Measurements from ENCODE around the gene UTS2B.

UTS2B gene

GRCh38 chr3:191301782-191302411 is 28.4 kb downstream of the UTS2B start:
- H3K79me2 ChIP-seq (ENCODE audit: control insufficient read depth, insufficient read depth, low read length, unreplicated experiment): no peaks in the 10 kb centered on the region
- no peaks in the 10 kb centered on the region for H3K27me3 ChIP-seq (ENCODE audit: insufficient read depth, low read length)
- H3K36me3 ChIP-seq (ENCODE audit: insufficient read depth, low read length): no peaks in the 10 kb centered on the region
- H3K27ac ChIP-seq (ENCODE audit: low read depth, low read length): no peak overlapping the region
- no peaks in the 10 kb centered on the region for H3K4me1 ChIP-seq (ENCODE audit: control insufficient read depth, insufficient read depth, low read length, unreplicated experiment)
- no peak overlapping the region for H2AFZ ChIP-seq (ENCODE audit: low read length, unreplicated experiment)
- no peak overlapping the region for H3K4me3 ChIP-seq (ENCODE audit: low read depth, low read length)

GRCh38 chr3:191301017-191301416 is 29.3 kb downstream of the UTS2B start:
- H3K27ac ChIP-seq (ENCODE audit: low read depth, low read length): no peak overlapping the region
- H3K27me3 ChIP-seq (ENCODE audit: insufficient read depth, low read length): no peaks in the 10 kb centered on the region
- no peak overlapping the region for H3K4me3 ChIP-seq (ENCODE audit: low read depth, low read length)
- no peak overlapping the region for H2AFZ ChIP-seq (ENCODE audit: low read length, unreplicated experiment)
- H3K79me2 ChIP-seq (ENCODE audit: control insufficient read depth, insufficient read depth, low read length, unreplicated experiment): no peaks in the 10 kb centered on the region
- H3K36me3 ChIP-seq (ENCODE audit: insufficient read depth, low read length): no peaks in the 10 kb centered on the region
- no peaks in the 10 kb centered on the region for H3K4me1 ChIP-seq (ENCODE audit: control insufficient read depth, insufficient read depth, low read length, unreplicated experiment)

GRCh38 chr3:191300422-191300821 is 29.9 kb downstream of the UTS2B start:
- no peak overlapping the region for H2AFZ ChIP-seq (ENCODE audit: low read length, unreplicated experiment)
- H3K36me3 ChIP-seq (ENCODE audit: insufficient read depth, low read length): no peaks in the 10 kb centered on the region
- H3K4me3 ChIP-seq (ENCODE audit: low read depth, low read length): no peak overlapping the region
- no peak overlapping the region for H3K27ac ChIP-seq (ENCODE audit: low read depth, low read length)
- no peaks in the 10 kb centered on the region for H3K27me3 ChIP-seq (ENCODE audit: insufficient read depth, low read length)
- no peaks in the 10 kb centered on the region for H3K79me2 ChIP-seq (ENCODE audit: control insufficient read depth, insufficient read depth, low read length, unreplicated experiment)
- no peaks in the 10 kb centered on the region for H3K4me1 ChIP-seq (ENCODE audit: control insufficient read depth, insufficient read depth, low read length, unreplicated experiment)

GRCh38 chr3:191298846-191299245 is 31.5 kb downstream of the UTS2B start:
- no peak overlapping the region for H2AFZ ChIP-seq (ENCODE audit: low read length, unreplicated experiment)
- no peaks in the 10 kb centered on the region for H3K27me3 ChIP-seq (ENCODE audit: insufficient read depth, low read length)
- no peaks in the 10 kb centered on the region for H3K79me2 ChIP-seq (ENCODE audit: control insufficient read depth, insufficient read depth, low read length, unreplicated experiment)
- no peaks in the 10 kb centered on the region for H3K36me3 ChIP-seq (ENCODE audit: insufficient read depth, low read length)
- H3K27ac ChIP-seq (ENCODE audit: low read depth, low read length): no peak overlapping the region
- no peaks in the 10 kb centered on the region for H3K4me1 ChIP-seq (ENCODE audit: control insufficient read depth, insufficient read depth, low read length, unreplicated experiment)
- no peak overlapping the region for H3K4me3 ChIP-seq (ENCODE audit: low read depth, low read length)

GRCh38 chr3:191296041-191296541 is 34.2 kb downstream of the UTS2B start:
- Histone ChIP-seq H2AFZ (ENCODE audit: low read length, unreplicated experiment) (no peak overlapping the region), H3K36me3 (ENCODE audit: insufficient read depth, low read length) (no peaks in the 10 kb centered on the region), H3K79me2 (ENCODE audit: control insufficient read depth, insufficient read depth, low read length, unreplicated experiment) (no peaks in the 10 kb centered on the region), H3K27ac (ENCODE audit: low read depth, low read length) (no peak overlapping the region), H3K27me3 (ENCODE audit: insufficient read depth, low read length) (no peaks in the 10 kb centered on the region), H3K4me1 (ENCODE audit: control insufficient read depth, insufficient read depth, low read length, unreplicated experiment) (no peaks in the 10 kb centered on the region), H3K4me3 (ENCODE audit: low read depth, low read length) (no peak overlapping the region)

GRCh38 chr3:191294291-191294690 is 36.0 kb downstream of the UTS2B start:
- Histone ChIP-seq H3K4me3 (ENCODE audit: low read depth, low read length) (no peak overlapping the region), H3K27ac (ENCODE audit: low read depth, low read length) (no peak overlapping the region), H3K4me1 (ENCODE audit: control insufficient read depth, insufficient read depth, low read length, unreplicated experiment) (no peaks in the 10 kb centered on the region), H3K79me2 (ENCODE audit: control insufficient read depth, insufficient read depth, low read length, unreplicated experiment) (no peaks in the 10 kb centered on the region), H3K36me3 (ENCODE audit: insufficient read depth, low read length) (no peaks in the 10 kb centered on the region), H2AFZ (ENCODE audit: low read length, unreplicated experiment) (no peak overlapping the region), H3K27me3 (ENCODE audit: insufficient read depth, low read length) (no peaks in the 10 kb centered on the region)

- Histone ChIP-seq H3K4me3 (ENCODE audit: low read depth, low read length) (no peak overlapping the region), H3K36me3 (ENCODE audit: insufficient read depth, low read length) (no peaks in the 10 kb centered on the region), H3K27ac (ENCODE audit: low read depth, low read length) (no peak overlapping the region), H3K4me1 (ENCODE audit: control insufficient read depth, insufficient read depth, low read length, unreplicated experiment) (no peaks in the 10 kb centered on the region), H2AFZ (ENCODE audit: low read length, unreplicated experiment) (no peak overlapping the region), H3K79me2 (ENCODE audit: control insufficient read depth, insufficient read depth, low read length, unreplicated experiment) (no peaks in the 10 kb centered on the region), H3K27me3 (ENCODE audit: insufficient read depth, low read length) (no peaks in the 10 kb centered on the region)
These were observed 37.9 kb downstream of the UTS2B start for GRCh38 chr3:191292243-191293015.

- Histone ChIP-seq H3K4me3 (ENCODE audit: low read depth, low read length) (peak overlapping the region; percentile 70), H2AFZ (ENCODE audit: low read length, unreplicated experiment) (peak overlapping the region; percentile 96), H3K27ac (ENCODE audit: low read depth, low read length) (peak overlapping the region; percentile 67), H3K27me3 (ENCODE audit: insufficient read depth, low read length) (no peaks in the 10 kb centered on the region), H3K4me1 (ENCODE audit: control insufficient read depth, insufficient read depth, low read length, unreplicated experiment) (no peaks in the 10 kb centered on the region), H3K79me2 (ENCODE audit: control insufficient read depth, insufficient read depth, low read length, unreplicated experiment) (no peaks in the 10 kb centered on the region), H3K36me3 (ENCODE audit: insufficient read depth, low read length) (no peaks in the 10 kb centered on the region)
These were observed 39.9 kb downstream of the UTS2B start for GRCh38 chr3:191290311-191291025.

GRCh38 chr3:191283400-191283799 is 46.9 kb downstream of the UTS2B start:
- Histone ChIP-seq H3K4me3 (ENCODE audit: low read depth, low read length) (no peak overlapping the region), H3K79me2 (ENCODE audit: control insufficient read depth, insufficient read depth, low read length, unreplicated experiment) (no peaks in the 10 kb centered on the region), H2AFZ (ENCODE audit: low read length, unreplicated experiment) (peak overlapping the region; percentile 77), H3K4me1 (ENCODE audit: control insufficient read depth, insufficient read depth, low read length, unreplicated experiment) (peaks cover 15% of the 10 kb centered on the region), H3K27me3 (ENCODE audit: insufficient read depth, low read length) (no peaks in the 10 kb centered on the region), H3K36me3 (ENCODE audit: insufficient read depth, low read length) (no peaks in the 10 kb centered on the region), H3K27ac (ENCODE audit: low read depth, low read length) (no peak overlapping the region)

- Histone ChIP-seq H3K4me3 (ENCODE audit: low read depth, low read length) (peak overlapping the region; percentile 42; the same call in 1 of the 2 replicates), H3K27me3 (ENCODE audit: insufficient read depth, low read length) (no peaks in the 10 kb centered on the region), H3K36me3 (ENCODE audit: insufficient read depth, low read length) (no peaks in the 10 kb centered on the region), H3K4me1 (ENCODE audit: control insufficient read depth, insufficient read depth, low read length, unreplicated experiment) (peaks cover 15% of the 10 kb centered on the region), H3K27ac (ENCODE audit: low read depth, low read length) (no peak overlapping the region), H2AFZ (ENCODE audit: low read length, unreplicated experiment) (peak overlapping the region; percentile 77), H3K79me2 (ENCODE audit: control insufficient read depth, insufficient read depth, low read length, unreplicated experiment) (no peaks in the 10 kb centered on the region)
These were observed 47.8 kb downstream of the UTS2B start for GRCh38 chr3:191282251-191283185.
